HepG2 (cell line): ENCODE measurements around the gene LAMB2. TPM values are rescaled to one million over a fixed set of nuclear protein-coding genes. Genes with fewer than 3 reads are reported as not detected.
A peak's percentile ranks its signal among the peaks of the same experiment; 100 is the strongest.

Experiments
- ATF6 ChIP-seq: sonication (generic); formaldehyde crosslinking; conservative IDR thresholded peaks from 2 replicates; pipeline ENCODE4 v1.4.0; 2020; ENCODE audit warnings: missing genetic modification reagents
- ATM ChIP-seq: fragments of 450-650 bp; IDR thresholded peaks from 2 replicates; pipeline ENCODE4 v1.7.1; 2017; ENCODE audit warnings: mild to moderate bottlenecking, borderline replicate concordance
- CREB3 ChIP-seq: sonication (generic); formaldehyde crosslinking; IDR thresholded peaks from 2 replicates; pipeline ENCODE4 v1.5.0; 2020; ENCODE audit warnings: missing genetic modification reagents
- ELF3 ChIP-seq: IDR thresholded peaks from 2 replicates; pipeline ENCODE4 v1.6.1; 2016; ENCODE audit warnings: missing genetic modification reagents, missing compliant biosample characterization
- NAIF1 ChIP-seq: sonication (generic); formaldehyde crosslinking; IDR thresholded peaks from 2 replicates; pipeline ENCODE4 v1.5.0; 2020; ENCODE audit warnings: mild to moderate bottlenecking, missing genetic modification reagents, borderline replicate concordance
- PATZ1 ChIP-seq: sonication (generic); formaldehyde crosslinking; IDR thresholded peaks from 2 replicates; pipeline ENCODE4 v1.4.0; 2020; ENCODE audit warnings: missing genetic modification reagents
- PCBP2 ChIP-seq: fragments of 200-400 bp; formaldehyde crosslinking; optimal IDR thresholded peaks from 2 replicates; pipeline ENCODE3; 2018; ENCODE audit warnings: low read length, low read depth; ENCODE audit not compliant: poor library complexity, severe bottlenecking
- PRMT3 ChIP-seq: sonication (generic); formaldehyde crosslinking; IDR thresholded peaks from 2 replicates; pipeline ENCODE4 v1.8.1; 2022; ENCODE audit warnings: low read depth, mild to moderate bottlenecking, moderate library complexity, missing genetic modification reagents, borderline replicate concordance
- SIN3B ChIP-seq: fragments of 150-350 bp; IDR thresholded peaks from 2 replicates; pipeline ENCODE4 v1.6.1; 2014; ENCODE audit warnings: low read length
- TFAP4 ChIP-seq: sonication (generic); IDR thresholded peaks from 2 replicates; pipeline ENCODE4 v1.6.1; 2016; ENCODE audit warnings: low read depth, borderline replicate concordance
- THAP7 ChIP-seq: sonication (generic); formaldehyde crosslinking; IDR thresholded peaks from 2 replicates; pipeline ENCODE4 v1.8.1; 2023; ENCODE audit warnings: mild to moderate bottlenecking, missing genetic modification reagents
- TSC22D2 ChIP-seq: sonication (generic); formaldehyde crosslinking; IDR thresholded peaks from 2 replicates; pipeline ENCODE4 v1.5.1; 2020; ENCODE audit warnings: missing genetic modification reagents, mild to moderate bottlenecking, borderline replicate concordance
- UBTF ChIP-seq: sonication (generic); formaldehyde crosslinking; IDR thresholded peaks from 2 replicates; pipeline ENCODE4 v1.4.0; 2020; ENCODE audit warnings: mild to moderate bottlenecking, missing genetic modification reagents
- ZBTB21 ChIP-seq: sonication (generic); formaldehyde crosslinking; IDR thresholded peaks from 2 replicates; pipeline ENCODE4 v1.4.0; 2020; ENCODE audit warnings: missing genetic modification reagents
- ZBTB7B ChIP-seq: sonication (generic); formaldehyde crosslinking; IDR thresholded peaks from 2 replicates; pipeline ENCODE4 v1.4.0; 2020; ENCODE audit warnings: missing genetic modification reagents
- ZFP37 ChIP-seq: sonication (generic); formaldehyde crosslinking; IDR thresholded peaks from 2 replicates; pipeline ENCODE4 v1.4.0; 2020; ENCODE audit warnings: missing genetic modification reagents, borderline replicate concordance
- ZNF614 ChIP-seq: IDR thresholded peaks from 2 replicates; pipeline ENCODE4 v1.6.1; 2018; ENCODE audit warnings: missing biosample characterization, missing genetic modification reagents, inconsistent platforms, borderline replicate concordance
- ZNF703 ChIP-seq: sonication (generic); formaldehyde crosslinking; IDR thresholded peaks from 2 replicates; pipeline ENCODE4 v1.5.1; 2020; ENCODE audit warnings: missing genetic modification reagents, mild to moderate bottlenecking, moderate library complexity, borderline replicate concordance
- ZSCAN30 ChIP-seq: sonication (generic); formaldehyde crosslinking; IDR thresholded peaks from 2 replicates; pipeline ENCODE4 v1.5.0; 2020; ENCODE audit warnings: mild to moderate bottlenecking, missing genetic modification reagents
- polyA plus RNA-seq, 8 experiments: library from polyadenylated mRNA; depleted of rRNA in 3 of 8; stranded (reverse) in 7 of 8; unstranded in 1 of 8; fragments of >200 nt; fragmentation: Illumina TruSeq in 4 of 8; extraction: Trizol in 4 of 8; gene quantifications; 2 replicates each; pipeline versions ENCODE4 v1.2.1 to v1.2.3, GENCODE V29; 2011 to 2016; ENCODE audit warnings: low read depth in 4 of 8, missing spikeins in 1 of 8, mixed read lengths in 1 of 8; ENCODE audit not compliant: insufficient read depth in 1 of 8
- total RNA-seq, 5 experiments: library from RNA; depleted of rRNA; stranded (reverse); fragments of >200 nt; fragmentation: Illumina TruSeq; extraction: Trizol; gene quantifications; 2 replicates each; pipeline ENCODE4 v1.2.3, GENCODE V29; 2016; ENCODE audit warnings: low read depth in 1 of 5

Gene LAMB2
- total and polyA plus RNA-seq, 2 of the 13 experiments (the other 11 are each of a cell fraction or from before 2014, with no cell fraction given), result 208 to 443 TPM

- TF ChIP-seq ZNF703 (CRISPR knock-in tag), result no peak
- no peak for TF ChIP-seq NAIF1 (CRISPR knock-in tag)
- TF ChIP-seq PRMT3, result no peak; the same call in 1 of the 2 replicates
- TF ChIP-seq PATZ1 (CRISPR knock-in tag), result peak; percentile 89
- TF ChIP-seq UBTF, result peak; percentile 67
- no peak for TF ChIP-seq SIN3B
- TF ChIP-seq ATF6 (CRISPR knock-in tag), result no peak
- no peak for TF ChIP-seq THAP7
- no peak for TF ChIP-seq ATM
- TF ChIP-seq ZSCAN30, result no peak
- TF ChIP-seq ZBTB7B (CRISPR knock-in tag), result peak; percentile 43
- TF ChIP-seq TSC22D2 (CRISPR knock-in tag), result no peak
- peak; percentile 3; the same call in 1 of the 2 replicates for TF ChIP-seq TFAP4
- no peak; the same call in 1 of the 2 replicates for TF ChIP-seq ZNF614
- TF ChIP-seq CREB3 (CRISPR knock-in tag), result no peak
- TF ChIP-seq PCBP2, result no peak
- no peak; the same call in 1 of the 2 replicates for TF ChIP-seq ZFP37 (CRISPR knock-in tag)
- no peak for TF ChIP-seq ZBTB21 (CRISPR knock-in tag)
- TF ChIP-seq ELF3 (CRISPR knock-in tag), result no peak; the same call in 1 of the 2 replicates
These were observed at the start of gene LAMB2 (continued) for GRCh38 chr3:49132437-49133225.
